B cell (primary cell): ENCODE measurements around the gene TOMM22.

Experiments
- CTCF ChIP-seq: fragments of 200-600 bp; IDR thresholded peaks from one replicate; pipeline ENCODE4 v1.8.0; 2022; ENCODE audit warnings: antibody characterized with exemption, mild to moderate bottlenecking
- EZH2 ChIP-seq: IDR thresholded peaks from 2 replicates; pipeline ENCODE4 v1.6.1; 2012; ENCODE audit warnings: borderline replicate concordance, low read depth, mild to moderate bottlenecking, moderate library complexity, low read length; ENCODE audit not compliant: insufficient read depth, poor library complexity, severe bottlenecking

- TF ChIP-seq CTCF (no peak), EZH2 (no peak)
Measured at GRCh38 chr22:38655519-38656255, 26.1 kb upstream of the TOMM22 start.
